ENCODE measurements around the gene ARRDC1. TPM values are rescaled to one million over a fixed set of nuclear protein-coding genes. Genes with fewer than 3 reads are reported as not detected.

ARRDC1 gene
- 20.7 and 21.9 TPM in 2 replicates for total RNA-seq

DNA sequence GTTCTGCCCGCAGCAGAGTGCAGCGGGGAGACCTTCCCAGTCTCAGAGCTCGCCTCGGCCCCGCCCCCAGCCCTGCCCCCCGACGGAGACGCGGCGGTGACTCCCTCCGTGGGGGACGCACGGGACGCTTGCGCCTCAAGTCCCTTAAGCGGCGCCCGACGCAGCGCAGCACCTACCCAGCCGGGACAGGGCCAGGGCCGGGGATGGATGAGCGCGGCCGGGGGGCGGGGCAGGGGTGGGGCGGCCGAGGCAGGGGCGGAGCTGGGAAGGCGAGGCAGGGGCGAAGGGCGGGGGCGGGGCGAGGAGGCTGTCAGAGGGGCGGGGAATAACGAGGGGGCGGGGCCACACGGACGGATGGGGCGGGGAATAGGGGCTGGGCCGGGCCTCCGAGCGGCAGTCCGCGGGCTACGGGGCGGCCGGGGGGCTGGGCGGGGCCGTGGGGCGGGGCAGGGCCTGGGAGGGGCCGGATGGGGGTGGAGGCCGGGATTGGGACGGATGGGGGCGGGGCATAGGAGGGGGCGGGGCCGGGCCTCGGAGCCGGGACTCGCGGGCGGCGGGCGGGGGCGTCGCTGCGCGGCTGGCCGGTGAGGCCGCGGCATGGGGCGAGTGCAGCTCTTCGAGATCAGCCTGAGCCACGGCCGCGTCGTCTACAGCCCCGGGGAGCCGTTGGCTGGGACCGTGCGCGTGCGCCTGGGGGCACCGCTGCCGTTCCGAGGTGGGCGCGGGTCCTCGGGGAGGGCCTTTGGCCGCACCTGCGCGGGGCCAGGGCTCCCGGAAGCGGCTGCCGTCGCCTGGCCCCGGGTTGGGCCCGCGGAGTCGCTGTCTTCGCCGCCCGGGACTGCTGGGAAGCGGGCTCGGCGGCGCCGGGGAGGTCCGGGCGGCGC, at the start of gene ARRDC1:
Gene ARRDC1 (plus strand): TSS at position 566 of the 884 bp plus-strand sequence. CDS start 32 bp downstream, at position 598.

GRCh38 chr9:137578518-137579258, 26.8 kb upstream of the ARRDC1 start, which contains the start of gene DPH7:
DPH7 (minus strand) TSS chr9:137578925; CDS start chr9:137578777, 148 bp downstream.

DNA sequence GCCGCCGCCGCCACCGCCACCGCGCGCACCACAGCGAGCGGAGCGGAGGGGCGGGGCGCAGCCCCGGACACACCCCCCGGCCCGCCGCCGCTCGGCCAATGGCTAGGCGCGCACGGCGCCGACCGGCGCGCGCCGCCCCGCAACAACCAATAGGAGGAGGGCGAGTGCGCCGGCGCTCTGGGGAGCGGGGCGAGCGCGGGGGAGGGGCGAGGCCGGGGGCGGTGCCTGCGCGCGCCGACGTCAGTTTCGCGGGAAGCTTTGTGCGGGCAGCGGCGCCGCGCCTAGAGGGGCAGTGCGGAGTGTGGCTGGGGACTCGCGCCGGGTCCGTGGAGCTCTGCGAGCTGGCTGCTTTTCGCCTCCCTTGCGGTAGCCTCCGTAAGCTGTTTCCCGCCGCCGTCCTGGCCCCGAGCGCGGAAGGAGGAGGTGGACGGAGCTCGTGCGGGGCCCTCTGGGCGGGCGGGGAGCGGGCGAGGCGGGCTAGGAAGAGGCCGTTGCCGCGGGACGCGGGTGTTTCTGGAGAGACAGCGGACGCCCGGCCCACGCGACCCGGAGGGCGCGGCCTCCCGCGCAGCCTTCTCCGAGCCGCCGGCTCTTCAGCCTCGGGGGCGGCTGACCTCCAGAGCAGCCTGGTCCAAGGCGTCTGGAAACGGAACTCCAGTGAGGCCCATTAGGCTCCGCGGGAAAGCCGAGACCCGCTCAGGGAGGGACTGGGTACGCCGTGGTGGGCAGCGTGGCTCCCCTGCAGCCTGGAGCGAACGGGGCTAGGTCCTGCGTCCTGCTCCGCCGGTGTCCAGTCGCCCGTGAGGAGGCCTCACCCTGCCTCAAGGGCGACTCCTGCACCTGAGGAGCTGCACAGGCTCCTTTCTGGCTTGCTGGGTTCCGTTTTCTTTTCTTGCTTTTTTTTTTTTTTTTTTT, 14.8 kb upstream of the ARRDC1 start, which contains the start of gene ZMYND19:
Gene ZMYND19 (minus strand): TSS at position 44 of the 915 bp plus-strand sequence. CDS start 249 bp downstream, outside the sequence.

GRCh38 chr9:137618105-137619067, 12.9 kb downstream of the ARRDC1 start, which contains the start of gene EHMT1:
EHMT1 (plus strand) TSS chr9:137619005; CDS start chr9:137619029, 24 bp downstream.

Other genes starting within 250 kb of the ARRDC1 start
- 10.9 and 11.1 TPM in 2 replicates for gene EXD3, start 182.5 kb upstream of the ARRDC1 start, total RNA-seq
- 0.15 and 0.17 TPM in 2 replicates for gene NOXA1, start 182.3 kb upstream of the ARRDC1 start, total RNA-seq
- not detected in 2 replicates for gene ENTPD8, start 164.3 kb upstream of the ARRDC1 start, total RNA-seq
- 33.1 and 36.1 TPM in 2 replicates for gene NSMF, start 146.4 kb upstream of the ARRDC1 start, total RNA-seq
- under 0.01 and 0.50 TPM in 2 replicates for gene PNPLA7, start 55.3 kb upstream of the ARRDC1 start, total RNA-seq
- gene MRPL41, start 53.8 kb upstream of the ARRDC1 start, total RNA-seq = 87.4 and 91.1 TPM in 2 replicates
- 25.9 and 27.7 TPM in 2 replicates for gene DPH7, start 26.8 kb upstream of the ARRDC1 start, total RNA-seq
- gene ZMYND19, start 15.2 kb upstream of the ARRDC1 start, total RNA-seq = 22.6 and 24.7 TPM in 2 replicates
- gene EHMT1, start 13.3 kb downstream of the ARRDC1 start, total RNA-seq = 47.4 and 55.1 TPM in 2 replicates